ENCODE measurements around the gene MBD3L4.
A peak's percentile ranks its signal among the peaks of the same experiment; 100 is the strongest.
"Not testable (repeated sequence)": the region's sequence is repeated elsewhere in the genome, so short reads cannot be mapped to it uniquely, and the experiment has no call there.

MBD3L4 gene

GRCh38 chr19:7040079-7040478, at the start of gene MBD3L4:
TSS of gene MBD3L4 (minus strand) at chr19:7040179. CDS start at chr19:7040144, 35 bp downstream.
- FAIRE-seq, result not testable (repeated sequence)

GRCh38 chr19:7088999-7089398, 49.0 kb upstream of the MBD3L4 start:
- no peak for FAIRE-seq

DNA sequence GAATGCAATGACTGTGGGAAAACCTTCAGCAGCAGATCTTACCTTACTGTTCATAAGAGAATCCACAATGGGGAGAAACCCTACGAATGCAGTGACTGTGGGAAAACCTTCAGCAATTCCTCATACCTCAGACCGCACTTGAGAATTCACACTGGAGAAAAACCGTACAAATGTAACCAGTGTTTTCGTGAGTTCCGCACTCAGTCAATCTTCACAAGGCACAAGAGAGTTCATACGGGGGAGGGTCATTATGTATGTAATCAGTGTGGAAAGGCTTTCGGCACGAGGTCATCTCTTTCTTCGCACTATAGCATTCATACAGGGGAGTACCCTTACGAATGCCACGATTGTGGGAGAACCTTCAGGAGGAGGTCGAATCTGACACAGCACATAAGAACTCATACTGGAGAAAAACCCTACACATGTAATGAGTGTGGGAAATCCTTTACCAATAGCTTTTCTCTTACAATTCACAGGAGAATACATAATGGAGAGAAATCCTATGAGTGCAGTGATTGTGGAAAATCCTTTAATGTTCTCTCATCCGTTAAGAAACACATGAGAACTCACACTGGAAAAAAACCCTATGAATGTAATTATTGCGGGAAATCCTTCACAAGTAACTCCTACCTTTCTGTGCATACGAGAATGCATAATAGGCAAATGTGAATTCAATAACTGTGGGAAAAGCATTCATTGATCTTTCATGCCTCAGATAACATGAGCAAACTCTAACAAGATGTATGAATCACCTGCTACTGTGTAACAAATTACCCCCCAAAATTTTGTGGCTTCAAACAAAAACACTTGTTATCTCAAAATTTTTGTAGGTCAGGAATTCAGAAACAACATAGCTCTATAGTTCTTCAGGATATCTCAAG, 43.3 kb upstream of the MBD3L4 start:
- FAIRE-seq, result no peak

- FAIRE-seq, result no peak
Observed at GRCh38 chr19:7078008-7078407, 38.0 kb upstream of the MBD3L4 start.

GRCh38 chr19:7076151-7076550, 36.2 kb upstream of the MBD3L4 start:
- no peak for FAIRE-seq

- no peak for FAIRE-seq
Observed at GRCh38 chr19:7074705-7075282, 34.8 kb upstream of the MBD3L4 start.

DNA sequence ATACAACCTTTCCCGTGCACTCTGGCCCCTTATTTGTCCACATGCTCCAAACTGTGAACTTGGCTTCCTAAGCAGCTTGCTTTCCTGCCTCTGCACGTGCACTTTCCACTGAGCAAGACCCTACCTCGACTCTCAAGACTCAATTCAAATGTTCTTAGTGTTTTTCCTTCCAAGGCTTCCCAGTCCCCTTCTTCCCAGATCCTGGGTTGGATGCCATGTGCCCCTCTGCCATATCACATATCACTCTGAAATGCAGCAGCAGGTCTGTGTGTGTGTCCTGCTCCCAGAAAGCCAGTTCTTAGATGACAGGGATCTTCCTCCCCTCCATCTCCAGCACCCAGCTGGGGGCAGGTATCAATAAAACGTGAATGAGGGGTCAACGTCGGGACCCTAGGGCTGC, 32.6 kb upstream of the MBD3L4 start:
- no peak for FAIRE-seq

GRCh38 chr19:7069904-7070226, 29.9 kb upstream of the MBD3L4 start:
- FAIRE-seq, result no peak

DNA sequence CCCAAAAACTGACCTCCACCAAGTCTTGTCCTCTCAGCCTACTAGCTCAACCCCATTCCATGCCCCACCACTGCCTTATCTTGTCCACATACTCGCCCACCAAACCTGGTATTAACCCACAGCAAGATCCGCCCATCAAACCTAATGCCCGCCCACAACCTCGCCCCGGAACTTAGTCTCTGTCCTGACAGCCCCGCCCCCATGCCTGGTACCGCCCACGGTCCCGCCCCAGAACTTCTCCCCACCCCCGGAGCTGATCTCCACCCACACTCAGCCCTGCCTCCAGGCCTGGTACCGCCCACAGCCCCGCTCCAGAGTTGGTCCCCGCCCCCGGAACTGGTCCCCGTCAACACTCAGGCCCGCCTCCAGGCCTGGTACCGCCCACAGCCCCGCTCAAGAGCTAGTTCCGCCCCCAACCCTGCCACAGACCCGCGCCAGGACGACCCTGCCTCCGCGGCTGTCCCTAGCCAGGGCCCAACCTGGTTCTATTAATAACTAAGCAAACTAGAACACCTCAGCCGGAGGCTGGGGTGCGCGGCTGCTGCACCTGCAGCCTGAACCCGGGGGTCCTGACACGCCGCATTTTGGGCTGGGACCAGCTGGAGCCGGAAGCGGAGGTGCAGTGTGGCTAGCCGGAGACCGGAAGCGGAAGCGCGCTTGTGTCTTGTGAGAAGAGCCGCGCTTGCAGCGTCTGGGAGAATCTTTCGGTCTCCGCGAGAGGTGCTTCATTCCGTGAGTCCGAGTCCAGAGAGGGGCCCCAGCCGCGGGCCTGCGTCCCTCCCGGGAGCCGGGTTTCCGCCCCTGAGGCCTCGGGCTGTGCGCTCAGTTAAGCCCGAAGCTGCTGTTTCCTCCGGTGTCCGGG, 29.3 kb upstream of the MBD3L4 start, which contains the start of gene ZNF557:
Gene ZNF557, plus strand, starts transcription at position 662 of the 862 bp plus-strand sequence. CDS start 5,372 bp downstream, outside the sequence.
- peak; percentile 53 for FAIRE-seq

GRCh38 chr19:7068599-7068998, 28.6 kb upstream of the MBD3L4 start:
- FAIRE-seq, result no peak

DNA sequence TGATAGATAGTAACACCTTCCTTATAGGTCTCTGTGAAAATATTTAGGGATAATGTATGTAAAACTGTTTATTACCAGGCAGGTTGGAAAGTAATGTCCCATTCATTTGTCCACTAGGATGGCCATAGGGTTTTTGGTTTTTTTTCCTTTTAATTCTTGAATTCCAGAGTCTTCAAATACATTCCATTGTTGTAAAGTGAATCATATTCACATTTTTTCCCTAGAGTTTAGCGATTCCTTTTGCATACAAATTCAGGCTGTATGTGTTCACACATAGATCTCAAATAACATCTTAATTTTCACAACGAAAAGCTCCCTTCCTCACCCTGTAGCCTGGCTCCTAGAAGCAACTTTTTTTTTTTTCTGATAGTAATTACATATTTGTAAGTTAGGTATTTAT, 27.7 kb upstream of the MBD3L4 start:
- FAIRE-seq, result no peak

DNA sequence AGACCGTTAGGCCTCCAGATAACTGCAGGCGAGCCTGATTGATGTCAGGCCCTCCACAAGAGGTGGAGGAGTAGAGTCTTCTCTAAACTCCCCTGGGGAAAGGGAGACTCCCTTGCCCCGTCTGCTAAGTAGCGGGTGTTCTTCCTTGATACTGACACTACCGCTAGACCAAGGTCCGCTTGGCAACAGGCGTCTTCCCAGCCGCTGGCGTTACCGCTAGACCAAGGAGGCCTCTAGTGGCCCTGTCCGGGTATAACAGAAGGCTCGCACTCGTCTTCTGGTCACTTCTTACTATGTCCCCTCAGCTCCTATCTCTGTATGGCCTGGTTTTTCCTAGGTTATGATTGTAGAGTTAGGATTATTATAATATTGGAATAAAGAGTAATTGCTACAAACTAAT, 27.1 kb upstream of the MBD3L4 start:
- FAIRE-seq, result not testable (repeated sequence)

DNA sequence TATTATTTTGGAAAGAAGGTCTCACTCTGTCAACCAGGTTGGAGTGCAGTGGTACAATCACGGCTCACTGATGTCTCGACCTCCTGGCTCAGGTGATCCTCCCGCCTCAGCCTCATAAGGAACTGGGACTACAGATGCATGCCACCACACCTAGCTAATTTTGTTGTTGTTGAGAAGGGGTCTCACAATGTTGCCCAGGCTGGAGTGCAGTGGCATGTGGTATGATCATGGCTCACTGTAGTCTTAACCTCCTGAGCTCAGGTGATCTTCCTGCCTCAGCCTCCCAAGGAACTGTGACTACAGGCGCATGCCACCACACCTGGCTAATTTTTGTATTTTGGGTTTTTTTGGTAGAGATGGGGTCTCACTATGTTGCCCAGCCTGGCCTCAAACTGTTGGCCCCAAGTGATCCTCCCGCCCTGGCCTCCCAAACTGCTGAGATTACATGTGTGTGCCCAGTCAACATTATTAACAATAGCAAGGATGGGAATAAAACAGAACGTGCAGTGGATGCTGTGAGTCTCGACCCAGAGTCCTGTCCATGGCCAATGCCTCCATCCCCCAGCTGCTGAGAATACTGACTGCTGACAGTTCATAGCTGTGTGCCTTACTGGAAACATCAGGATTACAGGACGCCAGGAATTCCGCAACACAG, 23.9 kb upstream of the MBD3L4 start:
- no peak for FAIRE-seq

DNA sequence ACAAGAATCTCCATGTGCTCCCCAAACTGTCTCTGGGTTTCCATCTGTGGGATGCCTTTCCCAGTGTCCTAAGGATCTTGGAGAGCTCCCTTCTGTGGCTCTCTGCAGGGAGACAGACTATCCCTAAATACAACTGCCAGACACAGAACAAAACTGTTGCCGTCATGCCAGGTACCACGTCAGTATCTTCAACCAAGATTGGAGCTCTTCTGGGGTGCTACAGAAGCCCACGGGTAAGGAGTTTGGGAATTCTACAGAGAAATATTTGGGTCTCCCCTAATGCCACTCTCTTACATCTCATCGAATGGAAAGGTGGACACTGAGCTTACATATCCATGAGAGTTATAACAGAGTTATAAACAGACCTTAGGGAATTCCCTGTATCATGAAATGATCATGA, 23.4 kb upstream of the MBD3L4 start:
- no peak for FAIRE-seq

DNA sequence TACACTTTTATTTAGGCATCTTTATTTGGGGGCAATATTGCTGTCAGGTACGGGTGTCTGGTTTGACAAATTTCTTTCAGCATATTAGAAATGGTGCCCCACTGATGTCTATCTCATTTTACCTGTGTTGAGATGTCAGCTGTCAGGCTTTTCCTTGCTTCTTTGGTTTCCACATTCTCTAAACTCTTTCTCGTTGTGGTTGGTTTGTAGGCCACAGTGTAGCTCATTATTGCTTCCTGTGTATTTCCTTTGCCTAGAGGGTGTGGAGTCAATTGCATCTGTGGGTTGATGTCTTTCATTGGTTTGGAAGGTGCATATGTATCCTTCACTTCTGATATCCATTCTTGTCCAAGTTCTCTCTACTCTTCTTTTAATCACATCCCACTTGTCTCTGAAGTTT, 20.0 kb upstream of the MBD3L4 start:
- FAIRE-seq, result not testable (repeated sequence)

- FAIRE-seq, result not testable (repeated sequence)
Observed at GRCh38 chr19:7058576-7058975, 18.6 kb upstream of the MBD3L4 start, which contains the start of gene MBD3L3. TSS of gene MBD3L3 (minus strand) at chr19:7058676. CDS start at chr19:7058605, 71 bp downstream.

DNA sequence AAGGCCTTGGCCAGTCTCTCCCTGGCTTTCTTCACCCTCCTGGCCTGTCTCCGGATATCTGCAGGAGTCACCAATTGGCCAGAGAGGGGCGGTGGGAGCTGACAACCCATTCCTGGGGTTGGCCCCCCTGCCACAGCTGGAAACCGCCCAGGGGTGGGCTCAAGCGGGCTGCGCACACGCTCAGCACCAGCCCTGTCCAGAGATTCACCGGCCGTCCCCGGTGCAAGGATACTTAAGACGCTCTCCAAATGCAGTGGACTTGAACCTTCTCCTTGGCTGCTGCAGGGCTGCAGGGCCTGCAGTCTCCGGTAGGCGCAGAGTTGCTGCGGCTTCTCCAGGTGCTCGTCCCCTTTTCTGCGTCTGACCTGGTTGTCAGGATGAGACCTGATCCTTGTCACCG, 16.4 kb upstream of the MBD3L4 start:
- not testable (repeated sequence) for FAIRE-seq

- FAIRE-seq, result not testable (repeated sequence)
Observed at GRCh38 chr19:7055679-7056078, 15.7 kb upstream of the MBD3L4 start.

DNA sequence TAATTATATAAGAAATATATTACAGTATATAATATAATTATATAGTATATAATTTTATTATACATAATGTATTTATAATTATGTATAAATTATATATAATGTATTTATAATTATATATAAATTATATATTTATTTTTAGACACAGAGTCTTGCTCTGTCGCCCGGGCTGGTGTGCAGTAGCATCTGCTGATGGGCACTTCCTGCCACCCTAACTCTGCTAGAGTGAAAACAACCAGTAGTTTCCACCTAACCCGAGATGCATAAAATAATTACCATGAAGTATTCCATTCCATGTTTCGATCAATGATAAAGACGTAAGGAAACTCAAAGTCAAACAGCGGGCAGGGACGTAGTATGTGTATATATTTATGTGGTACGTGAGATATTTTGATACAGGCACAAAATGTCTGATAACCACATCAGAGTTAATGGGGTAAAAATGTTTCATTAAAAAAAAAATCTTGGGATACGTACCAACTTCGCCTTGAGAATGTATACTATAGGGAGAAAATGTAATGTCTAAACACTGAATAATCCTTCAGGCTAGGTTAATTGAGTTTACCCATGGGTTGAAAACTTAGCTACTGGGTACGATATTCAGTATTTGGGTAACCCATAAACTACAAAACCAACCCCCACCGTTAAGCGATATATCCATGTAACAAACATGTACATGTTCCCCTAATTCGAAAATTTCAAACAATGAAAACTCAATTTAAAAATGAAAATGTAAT, 14.8 kb upstream of the MBD3L4 start:
- not testable (repeated sequence) for FAIRE-seq

- not testable (repeated sequence) for FAIRE-seq
Observed at GRCh38 chr19:7052896-7053295, 12.9 kb upstream of the MBD3L4 start.

- FAIRE-seq, result not testable (repeated sequence)
Observed at GRCh38 chr19:7051421-7051820, 11.4 kb upstream of the MBD3L4 start.

DNA sequence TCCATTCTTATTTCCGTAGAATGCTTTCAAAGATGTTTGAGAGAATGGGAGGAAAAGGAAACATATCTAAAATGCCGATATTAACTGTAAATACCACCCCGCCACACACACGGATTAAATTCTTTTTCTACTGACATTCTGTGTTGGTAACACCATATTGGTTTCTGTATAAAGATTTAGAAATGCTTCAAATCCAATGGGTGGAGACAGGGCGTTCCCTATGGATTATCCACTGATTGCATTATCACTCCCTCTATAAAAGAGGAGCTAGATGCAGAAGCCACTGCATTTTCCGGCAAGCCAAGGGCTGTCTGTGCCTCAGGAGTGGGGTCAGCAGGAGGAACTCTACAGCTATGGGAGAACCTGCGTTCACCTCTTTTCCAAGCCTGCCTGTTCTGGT, 9.0 kb upstream of the MBD3L4 start, which contains the start of gene MBD3L2:
Gene MBD3L2, plus strand, starts transcription at position 301 of the 400 bp plus-strand sequence. Its CDS starts 53 bp downstream, at position 354.
- FAIRE-seq, result not testable (repeated sequence)
